HG02610 (cell line): Measurements from ENCODE around the gene PUDP.

ENCODE experiments used
- ATAC-seq: cut with Tn5 transposase; IDR thresholded peaks from one replicate; pipeline ENCODE4 v1.9.1; 2021; ENCODE audit warnings: mild to moderate bottlenecking, moderate library complexity; ENCODE audit not compliant: unreplicated experiment

PUDP gene

GRCh38 chrX:7147413-7147977 lies 458 bp downstream of the PUDP start, which contains the start of gene STS:
TSS of gene STS (plus strand) at chrX:7147712. CDS start at chrX:7253200, 105,488 bp downstream.
- peak; percentile 48 for ATAC-seq

- peak; percentile 12 for ATAC-seq
Measured at GRCh38 chrX:7146703-7147412, 1.1 kb downstream of the PUDP start.

GRCh38 chrX:7146020-7146702 lies 1.8 kb downstream of the PUDP start:
- no peak for ATAC-seq

- no peak for ATAC-seq
Measured at GRCh38 chrX:7145454-7145853, 2.5 kb downstream of the PUDP start.

GRCh38 chrX:7143941-7144525 lies 3.9 kb downstream of the PUDP start:
- no peak for ATAC-seq

- ATAC-seq = no peak
Measured at GRCh38 chrX:7143076-7143475, 4.9 kb downstream of the PUDP start.

- no peak for ATAC-seq
Measured at GRCh38 chrX:7139202-7140081, 8.5 kb downstream of the PUDP start.

GRCh38 chrX:7134981-7135380 lies 13.0 kb downstream of the PUDP start:
- ATAC-seq = no peak

- ATAC-seq = no peak
Measured at GRCh38 chrX:7133050-7133440, 14.9 kb downstream of the PUDP start.

GRCh38 chrX:7132335-7133049 lies 15.5 kb downstream of the PUDP start:
- ATAC-seq = peak; percentile 75

GRCh38 chrX:7131621-7132020 lies 16.3 kb downstream of the PUDP start:
- ATAC-seq = no peak

- no peak for ATAC-seq
Measured at GRCh38 chrX:7127056-7127455, 20.9 kb downstream of the PUDP start.

- no peak for ATAC-seq
Measured at GRCh38 chrX:7120878-7121219, 27.1 kb downstream of the PUDP start.

GRCh38 chrX:7119950-7120877 lies 27.7 kb downstream of the PUDP start:
- ATAC-seq = no peak

- ATAC-seq = peak; percentile 42
Measured at GRCh38 chrX:7117587-7117986, 30.4 kb downstream of the PUDP start.

- ATAC-seq = no peak
Measured at GRCh38 chrX:7116081-7116480, 31.9 kb downstream of the PUDP start.

GRCh38 chrX:7115557-7115956 lies 32.4 kb downstream of the PUDP start:
- peak; percentile 72 for ATAC-seq

GRCh38 chrX:7112071-7112470 lies 35.9 kb downstream of the PUDP start:
- no peak for ATAC-seq

- no peak for ATAC-seq
Measured at GRCh38 chrX:7111518-7111917, 36.4 kb downstream of the PUDP start.
